Kidney epithelial cell (primary cell): Measurements from ENCODE around the gene PLSCR1. TPM values are rescaled to one million over a fixed set of nuclear protein-coding genes. Genes with fewer than 3 reads are reported as not detected.

Experiments
- DNase-seq: peaks from one replicate; pipeline ENCODE4 v3.0.0-alpha.2; 2010; ENCODE audit warnings: low read depth
- H3K27me3 ChIP-seq: 2 replicates; pipeline ENCODE4 v1.6.0; 2011; ENCODE audit warnings: low read length; ENCODE audit not compliant: control insufficient read depth, insufficient read depth
- H3K36me3 ChIP-seq: 2 replicates; pipeline ENCODE4 v1.5.1; 2011; ENCODE audit warnings: low read length; ENCODE audit not compliant: control insufficient read depth, insufficient read depth
- H3K4me3 ChIP-seq: 2 replicates; pipeline ENCODE4 v1.5.1; 2011; ENCODE audit warnings: low read depth, mild to moderate bottlenecking, control low read depth, low read length
- CTCF ChIP-seq: IDR thresholded peaks from 2 replicates; pipeline ENCODE4 v1.5.1; 2011; ENCODE audit warnings: mild to moderate bottlenecking, moderate library complexity, low read length, control low read depth, inconsistent platforms; ENCODE audit not compliant: insufficient read depth, poor library complexity, severe bottlenecking
- total RNA-seq: library from RNA; depleted of rRNA; stranded (reverse); fragments of >200 nt; gene quantifications from 2 replicates; pipeline ENCODE4 v1.2.3, GENCODE V29; 2015

The PLSCR1 gene
- total RNA-seq, 1 donor from 2014 or later, result 235 TPM

- Histone ChIP-seq H3K27me3 (no peaks in the 10 kb centered on the region), H3K36me3 (no peaks in the 10 kb centered on the region), H3K4me3 (no peak overlapping the region)
- DNase-seq, result no peak
- no peak for TF ChIP-seq CTCF
These were observed 36.9 kb downstream of the PLSCR1 start for GRCh38 chr3:146507331-146508120.

- Histone ChIP-seq H3K4me3 (no peak overlapping the region), H3K27me3 (no peaks in the 10 kb centered on the region)
- TF ChIP-seq CTCF, result no peak
These were observed 38.9 kb downstream of the PLSCR1 start for GRCh38 chr3:146505516-146505915.

GRCh38 chr3:146504498-146505197, 39.8 kb downstream of the PLSCR1 start:
- no peak overlapping the region for H3K4me3 ChIP-seq
- no peak for TF ChIP-seq CTCF
- DNase-seq, result no peak
- no peaks in the 10 kb centered on the region for H3K27me3 ChIP-seq
- H3K36me3 ChIP-seq, result no peaks in the 10 kb centered on the region

More at GRCh38 chr3:146505516-146505915, 38.9 kb downstream of the PLSCR1 start:
- H3K36me3 ChIP-seq, result no peaks in the 10 kb centered on the region
- DNase-seq, result no peak

GRCh38 chr3:146503461-146504202, 40.8 kb downstream of the PLSCR1 start:
- peak; percentile 27 for TF ChIP-seq CTCF
- Histone ChIP-seq H3K4me3 (no peak overlapping the region), H3K36me3 (no peaks in the 10 kb centered on the region), H3K27me3 (no peaks in the 10 kb centered on the region)
- DNase-seq, result peak; percentile 87

GRCh38 chr3:146502887-146503460, 41.4 kb downstream of the PLSCR1 start:
- H3K36me3 ChIP-seq, result no peaks in the 10 kb centered on the region
- H3K4me3 ChIP-seq, result no peak overlapping the region
- no peak for TF ChIP-seq CTCF
- no peak for DNase-seq
- H3K27me3 ChIP-seq, result no peaks in the 10 kb centered on the region
